ENCODE measurements around the gene TMCO4. TPM values are rescaled to one million over a fixed set of nuclear protein-coding genes. Genes with fewer than 3 reads are reported as not detected.

Gene TMCO4
- total and polyA plus RNA-seq, 10 of the 15 experiments (the other 5 are each of a cell fraction or from before 2014, with no cell fraction given): 2.4 to 20.8 (median 13.0) TPM

GRCh38 chr1:19792237-19793002 is 7.3 kb downstream of the TMCO4 start:
- ATAC-seq (no peak), DNase-seq (ENCODE audit: low read depth, low spot score) (no peak), FAIRE-seq (no peak)
- intact Hi-C loops (cut with micrococcal nuclease; ENCODE audit: unreplicated experiment) (no loop called here), in situ Hi-C loops (cut with MboI) (no loop called here)
- H4K20me1 ChIP-seq (ENCODE audit: control insufficient read depth, insufficient read depth): no peaks in the 10 kb centered on the region
- H3K27me3 ChIP-seq (replicated peaks in 1 of 2; ENCODE audit: control insufficient read depth in 2 of 2, insufficient read depth in 2 of 2, low read length in 1 of 2): no peaks in the 10 kb centered on the region
- no peak overlapping the region for H3K4me3 ChIP-seq
- H2AFZ ChIP-seq (ENCODE audit: control insufficient read depth, low read depth, low read length): no peak overlapping the region
- no peaks in the 10 kb centered on the region for H3K79me2 ChIP-seq (ENCODE audit: control insufficient read depth, insufficient read depth, low read length)
- RAD21 ChIA-PET (ENCODE audit: unreplicated experiment): no interaction called here
- 96% methylated on average over 4 of the region's 4 CpGs for WGBS (ENCODE audit: insufficient coverage, insufficient replicate concordance, low lambda C conversion rate, missing lambda C conversion rate)
- BruUV-seq (replicated peaks): no TSS peak
- POLR2A ChIA-PET: interaction anchor here (0.5 kb wide), 1 partner anchor 161 kb away, joined by 3 read pairs; no protein-coding TSS in a partner anchor
- H3K4me2 ChIP-seq (ENCODE audit: control insufficient read depth, insufficient read depth): no peak overlapping the region
- SMC1A ChIA-PET (ENCODE audit: uncharacterized antibody, unreplicated experiment): interaction anchor here (0.6 kb wide), 1 partner anchor 332 kb away, joined by 3 read pairs; no protein-coding TSS in a partner anchor
- no peak overlapping the region for H3K9ac ChIP-seq (ENCODE audit: control insufficient read depth, insufficient read depth, low read length)
- H3K4me1 ChIP-seq (ENCODE audit: control insufficient read depth, insufficient read depth, low read length): peaks cover 19% of the 10 kb centered on the region
- no peaks in the 10 kb centered on the region; a peak in 1 of 4 replicates for H3K36me3 ChIP-seq (ENCODE audit: control insufficient read depth in 2 of 2, insufficient read depth in 2 of 2, low read length in 1 of 2)
- no peak overlapping the region for H3K27ac ChIP-seq (ENCODE audit: control insufficient read depth, insufficient read depth)
- CTCF ChIA-PET: no interaction called here
- no peaks in the 10 kb centered on the region; the same call in 2 of the 3 replicates for H3K9me3 ChIP-seq (replicated peaks; ENCODE audit: control insufficient read depth, insufficient read depth, low read length)
- no peak for TF ChIP-seq ZNF687 (IDR thresholded peaks at IDR 0.05)
- TF ChIP-seq NR2C1 (IDR thresholded peaks at IDR 0.05): no peak
- no peak for TF ChIP-seq ATF3 (IDR thresholded peaks at IDR 0.05; ENCODE audit: borderline replicate concordance, extremely low read depth, low read depth, low read length)
- no peak for TF ChIP-seq WRNIP1 (IDR thresholded peaks at IDR 0.05; ENCODE audit: borderline replicate concordance, low read depth, low read length)
- TF ChIP-seq CBX5 (IDR thresholded peaks at IDR 0.05; ENCODE audit: low read depth): no peak
- no peak for TF ChIP-seq HDAC2 (IDR thresholded peaks at IDR 0.05)
- no peak for TF ChIP-seq IKZF2 (IDR thresholded peaks at IDR 0.05)
- no peak for TF ChIP-seq POLR2A (IDR thresholded peaks at IDR 0.05; ENCODE audit: low read depth, low read length)
- TF ChIP-seq CHD2 (IDR thresholded peaks at IDR 0.05; ENCODE audit: borderline replicate concordance, low read depth, low read length): no peak
- TF ChIP-seq SP1 (IDR thresholded peaks at IDR 0.05; ENCODE audit: low read depth, low read length): no peak
- no peak for TF ChIP-seq CREM (IDR thresholded peaks at IDR 0.05; ENCODE audit: low read depth)
- TF ChIP-seq HDAC6 (IDR thresholded peaks at IDR 0.05; ENCODE audit: unreplicated experiment): no peak
- TF ChIP-seq MEF2B (IDR thresholded peaks at IDR 0.05; ENCODE audit: partially characterized antibody, poor library complexity, severe bottlenecking): no peak
- no peak for TF ChIP-seq IKZF1 (conservative IDR thresholded peaks at IDR 0.05)
- no peak for TF ChIP-seq TAF1 (IDR thresholded peaks at IDR 0.05; ENCODE audit: borderline replicate concordance, low read depth, low read length)
- TF ChIP-seq BMI1 (IDR thresholded peaks at IDR 0.05; ENCODE audit: borderline replicate concordance): no peak
- no peak for TF ChIP-seq BCLAF1 (IDR thresholded peaks at IDR 0.05)
